Keratinocyte (primary cell): ENCODE measurements around the gene ALDH3A1.

ENCODE experiments used
- EZH2 ChIP-seq: IDR thresholded peaks from one replicate; pipeline ENCODE4 v1.6.1; 2012; ENCODE audit warnings: inconsistent platforms, mild to moderate bottlenecking, low read length, moderate library complexity
- TF ChIP-seq, protein P1 (sequence below), 3 experiments: IDR thresholded peaks in 1 of 3; conservative IDR thresholded peaks in 1 of 3; optimal IDR thresholded peaks in 1 of 3; 2 replicates in 2 of 3; 3 replicates in 1 of 3; pipeline versions ENCODE3 to v1.5.1; 2011; ENCODE audit warnings: low read length in 3 of 3, mild to moderate bottlenecking in 3 of 3, moderate library complexity in 2 of 3, control low read depth in 1 of 3, inconsistent platforms in 1 of 3; ENCODE audit not compliant: insufficient read depth in 2 of 3; ENCODE audit errors: extremely low read depth in 1 of 3

DNA sequence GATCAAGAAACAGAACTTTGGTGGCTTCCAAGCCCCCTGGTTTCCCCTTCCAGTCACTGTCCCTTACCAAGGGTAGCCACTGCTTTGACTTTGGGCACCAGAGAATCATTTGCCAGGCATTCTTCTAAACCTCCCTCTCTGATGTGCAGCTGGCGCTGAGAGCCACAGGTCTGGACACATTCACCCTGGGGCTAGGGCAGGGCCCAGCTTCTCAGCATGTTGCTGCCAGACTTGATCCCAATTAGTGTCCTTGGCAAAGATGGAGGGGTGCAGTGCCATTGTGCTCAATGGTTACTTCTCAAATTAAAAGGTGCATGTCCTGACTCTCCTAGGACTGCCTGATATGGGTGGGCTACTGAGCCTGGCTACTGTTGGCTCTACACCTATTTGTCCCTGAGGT, 24.1 kb downstream of the ALDH3A1 start:
- TF ChIP-seq EZH2, result no peak
- TF ChIP-seq, protein P1, sequence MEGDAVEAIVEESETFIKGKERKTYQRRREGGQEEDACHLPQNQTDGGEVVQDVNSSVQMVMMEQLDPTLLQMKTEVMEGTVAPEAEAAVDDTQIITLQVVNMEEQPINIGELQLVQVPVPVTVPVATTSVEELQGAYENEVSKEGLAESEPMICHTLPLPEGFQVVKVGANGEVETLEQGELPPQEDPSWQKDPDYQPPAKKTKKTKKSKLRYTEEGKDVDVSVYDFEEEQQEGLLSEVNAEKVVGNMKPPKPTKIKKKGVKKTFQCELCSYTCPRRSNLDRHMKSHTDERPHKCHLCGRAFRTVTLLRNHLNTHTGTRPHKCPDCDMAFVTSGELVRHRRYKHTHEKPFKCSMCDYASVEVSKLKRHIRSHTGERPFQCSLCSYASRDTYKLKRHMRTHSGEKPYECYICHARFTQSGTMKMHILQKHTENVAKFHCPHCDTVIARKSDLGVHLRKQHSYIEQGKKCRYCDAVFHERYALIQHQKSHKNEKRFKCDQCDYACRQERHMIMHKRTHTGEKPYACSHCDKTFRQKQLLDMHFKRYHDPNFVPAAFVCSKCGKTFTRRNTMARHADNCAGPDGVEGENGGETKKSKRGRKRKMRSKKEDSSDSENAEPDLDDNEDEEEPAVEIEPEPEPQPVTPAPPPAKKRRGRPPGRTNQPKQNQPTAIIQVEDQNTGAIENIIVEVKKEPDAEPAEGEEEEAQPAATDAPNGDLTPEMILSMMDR (optimal IDR thresholded peaks at IDR 0.05 in 1 of 3, IDR thresholded peaks at IDR 0.05 in 1 of 3, conservative IDR thresholded peaks at IDR 0.05 in 1 of 3; ENCODE audit: extremely low read depth in 1 of 3, insufficient read depth in 2 of 3, low read length in 3 of 3), result no peak
